GM13977 (cell line): ENCODE data around the gene CTSW.

Experiments
- DNase-seq: peaks from one replicate; pipeline ENCODE4 v3.0.0; 2012; ENCODE audit warnings: low spot score
- in situ Hi-C: fragments of 300-500 bp; cut with MboI; formaldehyde crosslinking; loops from one replicate; pipeline ENCODE4 v1.12.0; 2022; ENCODE audit warnings: low sequenced_read_pairs, low pct_unique_long_range_greater_than_20kb, mixed read lengths, inconsistent platforms; ENCODE audit not compliant: unreplicated experiment
- TF ChIP-seq, protein P1 (sequence below): IDR thresholded peaks from 2 replicates; pipeline ENCODE4 v1.5.1; 2012; ENCODE audit warnings: mild to moderate bottlenecking, control low read depth; ENCODE audit not compliant: insufficient read depth; ENCODE audit errors: extremely low read depth, missing control alignments

CTSW gene

DNA sequence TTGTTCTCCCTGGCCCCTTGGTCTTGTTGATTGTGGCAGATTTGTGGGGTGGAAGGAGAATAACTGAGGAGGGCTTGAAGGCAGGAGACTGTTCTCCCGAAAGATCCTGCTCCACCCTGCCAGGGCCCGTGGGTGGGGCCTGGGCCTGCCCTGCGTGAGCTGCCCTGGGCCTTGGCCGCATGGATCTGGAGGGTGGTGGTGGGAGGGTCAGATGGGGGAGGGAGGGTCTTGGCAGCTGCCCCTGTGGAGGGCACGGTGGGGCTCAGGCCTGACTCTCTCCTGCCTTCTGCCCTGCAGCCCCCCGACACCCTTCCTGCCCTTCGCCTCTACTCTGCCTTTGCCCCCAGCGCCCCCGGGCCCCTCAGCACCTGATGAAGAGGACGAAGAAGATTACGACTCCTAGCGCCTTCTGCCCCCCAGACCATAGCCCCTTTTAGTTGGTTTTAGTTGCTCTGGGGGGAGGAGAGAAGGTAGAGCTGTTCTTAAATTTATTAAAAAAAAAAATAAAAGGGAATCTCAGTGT is 41.5 kb downstream of the CTSW start:
- TF ChIP-seq, protein P1, sequence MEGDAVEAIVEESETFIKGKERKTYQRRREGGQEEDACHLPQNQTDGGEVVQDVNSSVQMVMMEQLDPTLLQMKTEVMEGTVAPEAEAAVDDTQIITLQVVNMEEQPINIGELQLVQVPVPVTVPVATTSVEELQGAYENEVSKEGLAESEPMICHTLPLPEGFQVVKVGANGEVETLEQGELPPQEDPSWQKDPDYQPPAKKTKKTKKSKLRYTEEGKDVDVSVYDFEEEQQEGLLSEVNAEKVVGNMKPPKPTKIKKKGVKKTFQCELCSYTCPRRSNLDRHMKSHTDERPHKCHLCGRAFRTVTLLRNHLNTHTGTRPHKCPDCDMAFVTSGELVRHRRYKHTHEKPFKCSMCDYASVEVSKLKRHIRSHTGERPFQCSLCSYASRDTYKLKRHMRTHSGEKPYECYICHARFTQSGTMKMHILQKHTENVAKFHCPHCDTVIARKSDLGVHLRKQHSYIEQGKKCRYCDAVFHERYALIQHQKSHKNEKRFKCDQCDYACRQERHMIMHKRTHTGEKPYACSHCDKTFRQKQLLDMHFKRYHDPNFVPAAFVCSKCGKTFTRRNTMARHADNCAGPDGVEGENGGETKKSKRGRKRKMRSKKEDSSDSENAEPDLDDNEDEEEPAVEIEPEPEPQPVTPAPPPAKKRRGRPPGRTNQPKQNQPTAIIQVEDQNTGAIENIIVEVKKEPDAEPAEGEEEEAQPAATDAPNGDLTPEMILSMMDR: no peak
- DNase-seq: no peak
- in situ Hi-C loops: no loop called here

DNA sequence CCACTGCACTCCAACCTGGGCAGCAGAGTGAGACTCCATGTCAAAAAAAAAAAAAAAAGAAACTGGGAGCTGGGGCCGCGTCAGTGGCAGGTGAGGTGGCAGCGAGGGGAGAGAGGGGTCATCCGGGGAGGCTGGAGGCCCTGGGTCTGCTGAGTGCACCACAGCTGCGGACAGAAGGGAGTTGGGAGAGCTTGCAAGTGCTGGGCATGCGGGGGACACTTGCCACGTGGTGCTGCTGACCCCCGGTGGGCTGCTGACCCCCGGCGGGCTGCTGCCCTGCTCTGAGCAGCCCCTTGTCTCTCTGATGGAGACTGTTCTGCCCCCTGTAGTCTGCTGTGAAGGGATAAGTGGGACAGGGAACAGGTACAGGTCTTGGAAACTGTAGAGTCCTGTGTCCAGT is 42.2 kb downstream of the CTSW start:
- no peak for DNase-seq
- TF ChIP-seq, protein P1: no peak
- in situ Hi-C loops: no loop called here

DNA sequence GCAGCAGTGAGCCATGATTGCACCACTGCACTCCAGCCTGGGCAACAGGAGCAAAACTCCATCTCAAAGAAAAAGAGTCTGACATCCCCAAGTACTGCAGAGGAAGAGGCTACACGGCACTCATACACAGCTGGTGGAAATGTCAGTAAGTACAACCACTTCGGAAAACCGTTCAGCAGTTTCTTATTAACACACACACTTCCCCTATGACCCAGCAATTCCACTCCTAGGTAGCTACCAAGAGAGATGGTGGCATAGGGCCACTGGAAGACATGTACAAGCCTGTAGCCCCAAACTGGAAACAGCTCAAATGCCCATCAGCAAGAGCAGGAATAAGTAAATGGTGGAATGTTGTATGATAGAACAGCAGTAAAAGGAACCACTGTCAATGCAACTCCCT is 42.9 kb downstream of the CTSW start:
- in situ Hi-C loops: no loop called here
- no peak for DNase-seq
- TF ChIP-seq, protein P1: no peak

DNA sequence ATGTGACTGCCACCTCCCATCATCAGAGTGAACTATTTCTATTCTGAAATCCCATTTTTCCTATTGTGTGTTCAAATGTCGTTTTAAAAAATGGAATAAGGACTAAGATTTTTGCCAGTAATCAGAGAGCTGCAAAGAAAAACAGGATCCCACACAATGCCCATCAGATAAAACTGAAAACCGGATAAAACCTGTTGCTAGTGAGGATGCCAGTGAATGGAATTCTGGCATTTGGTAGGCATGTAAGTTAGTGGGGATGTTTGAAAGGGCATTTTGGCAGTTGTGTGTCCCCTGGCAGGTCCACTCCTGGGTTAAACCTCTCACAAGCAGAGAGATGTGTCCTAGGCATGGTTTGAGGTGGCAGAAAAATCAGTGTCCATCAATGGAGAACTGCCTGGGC is 45.8 kb downstream of the CTSW start:
- no peak for DNase-seq
- TF ChIP-seq, protein P1: no peak
- in situ Hi-C loops: no loop called here

DNA sequence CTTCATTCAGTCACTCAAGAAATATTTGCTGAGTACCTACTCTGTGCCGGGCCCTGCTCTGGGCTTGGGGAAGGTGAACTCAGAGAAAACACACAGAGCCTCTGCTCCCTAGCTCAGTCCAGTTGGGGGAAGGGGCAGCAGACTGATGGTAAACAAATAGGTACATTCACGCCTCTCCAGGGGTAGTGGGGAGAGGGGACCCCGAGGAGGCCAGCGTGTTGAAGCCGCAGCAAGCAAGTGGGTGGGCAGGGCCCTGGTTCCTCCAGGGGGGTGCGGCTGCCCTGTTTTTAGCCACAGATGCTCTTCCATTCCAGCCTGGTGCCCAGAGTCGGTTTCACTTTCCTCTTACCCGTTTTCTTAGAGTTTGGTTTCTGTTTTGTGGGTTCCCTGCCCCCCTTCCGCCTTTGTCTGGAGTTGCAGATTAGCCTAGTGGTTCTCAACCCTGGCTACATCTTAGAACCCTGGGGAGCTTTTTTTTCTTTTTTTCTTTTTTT is 48.3 kb downstream of the CTSW start:
- peak; percentile 89 for DNase-seq
- in situ Hi-C loops: no loop called here
- TF ChIP-seq, protein P1: no peak

DNA sequence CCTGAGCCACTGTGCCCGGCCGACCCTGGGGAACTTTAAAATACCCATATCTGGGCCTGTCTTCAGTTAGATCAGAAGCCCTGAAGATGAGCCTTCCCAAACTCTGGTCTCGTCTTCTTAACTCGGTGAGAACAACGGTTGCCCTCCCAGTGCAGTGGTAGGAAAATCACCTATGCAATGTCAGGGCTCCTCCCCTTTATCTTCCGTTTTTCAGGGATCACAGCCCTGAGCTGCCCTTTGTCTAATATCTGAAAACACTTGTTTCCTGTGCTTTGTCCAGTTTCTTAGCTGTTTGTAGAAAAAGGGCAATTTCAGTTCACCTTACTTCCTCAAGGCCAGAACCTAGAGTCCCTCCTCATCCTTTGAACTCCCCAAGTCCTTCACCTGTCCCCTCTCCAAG is 49.0 kb downstream of the CTSW start:
- in situ Hi-C loops: no loop called here
- TF ChIP-seq, protein P1: no peak
- DNase-seq: no peak
